ENCODE data around the gene PARP6. TPM values are rescaled to one million over a fixed set of nuclear protein-coding genes. Genes with fewer than 3 reads are reported as not detected.

Gene PARP6
- total and polyA plus RNA-seq, 9 of the 15 experiments (the other 6 are each of a cell fraction or from before 2014, with no cell fraction given), result 14.8 to 83.2 (median 28.3) TPM

DNA sequence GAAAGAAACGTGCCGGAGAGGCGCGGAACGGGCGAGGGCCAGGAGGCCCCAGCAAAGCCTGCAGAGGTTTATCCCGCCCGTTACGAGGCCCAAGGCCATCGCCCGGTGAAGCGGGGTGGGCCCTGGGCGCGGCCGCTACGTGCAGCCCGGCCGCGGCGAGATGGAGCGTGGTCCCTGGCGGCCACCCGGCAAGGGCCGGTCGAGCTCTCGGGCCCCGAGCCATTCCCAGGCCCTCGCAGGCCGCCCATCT lies 42.5 kb downstream of the PARP6 start (continued):
- TF ChIP-seq, protein P1, sequence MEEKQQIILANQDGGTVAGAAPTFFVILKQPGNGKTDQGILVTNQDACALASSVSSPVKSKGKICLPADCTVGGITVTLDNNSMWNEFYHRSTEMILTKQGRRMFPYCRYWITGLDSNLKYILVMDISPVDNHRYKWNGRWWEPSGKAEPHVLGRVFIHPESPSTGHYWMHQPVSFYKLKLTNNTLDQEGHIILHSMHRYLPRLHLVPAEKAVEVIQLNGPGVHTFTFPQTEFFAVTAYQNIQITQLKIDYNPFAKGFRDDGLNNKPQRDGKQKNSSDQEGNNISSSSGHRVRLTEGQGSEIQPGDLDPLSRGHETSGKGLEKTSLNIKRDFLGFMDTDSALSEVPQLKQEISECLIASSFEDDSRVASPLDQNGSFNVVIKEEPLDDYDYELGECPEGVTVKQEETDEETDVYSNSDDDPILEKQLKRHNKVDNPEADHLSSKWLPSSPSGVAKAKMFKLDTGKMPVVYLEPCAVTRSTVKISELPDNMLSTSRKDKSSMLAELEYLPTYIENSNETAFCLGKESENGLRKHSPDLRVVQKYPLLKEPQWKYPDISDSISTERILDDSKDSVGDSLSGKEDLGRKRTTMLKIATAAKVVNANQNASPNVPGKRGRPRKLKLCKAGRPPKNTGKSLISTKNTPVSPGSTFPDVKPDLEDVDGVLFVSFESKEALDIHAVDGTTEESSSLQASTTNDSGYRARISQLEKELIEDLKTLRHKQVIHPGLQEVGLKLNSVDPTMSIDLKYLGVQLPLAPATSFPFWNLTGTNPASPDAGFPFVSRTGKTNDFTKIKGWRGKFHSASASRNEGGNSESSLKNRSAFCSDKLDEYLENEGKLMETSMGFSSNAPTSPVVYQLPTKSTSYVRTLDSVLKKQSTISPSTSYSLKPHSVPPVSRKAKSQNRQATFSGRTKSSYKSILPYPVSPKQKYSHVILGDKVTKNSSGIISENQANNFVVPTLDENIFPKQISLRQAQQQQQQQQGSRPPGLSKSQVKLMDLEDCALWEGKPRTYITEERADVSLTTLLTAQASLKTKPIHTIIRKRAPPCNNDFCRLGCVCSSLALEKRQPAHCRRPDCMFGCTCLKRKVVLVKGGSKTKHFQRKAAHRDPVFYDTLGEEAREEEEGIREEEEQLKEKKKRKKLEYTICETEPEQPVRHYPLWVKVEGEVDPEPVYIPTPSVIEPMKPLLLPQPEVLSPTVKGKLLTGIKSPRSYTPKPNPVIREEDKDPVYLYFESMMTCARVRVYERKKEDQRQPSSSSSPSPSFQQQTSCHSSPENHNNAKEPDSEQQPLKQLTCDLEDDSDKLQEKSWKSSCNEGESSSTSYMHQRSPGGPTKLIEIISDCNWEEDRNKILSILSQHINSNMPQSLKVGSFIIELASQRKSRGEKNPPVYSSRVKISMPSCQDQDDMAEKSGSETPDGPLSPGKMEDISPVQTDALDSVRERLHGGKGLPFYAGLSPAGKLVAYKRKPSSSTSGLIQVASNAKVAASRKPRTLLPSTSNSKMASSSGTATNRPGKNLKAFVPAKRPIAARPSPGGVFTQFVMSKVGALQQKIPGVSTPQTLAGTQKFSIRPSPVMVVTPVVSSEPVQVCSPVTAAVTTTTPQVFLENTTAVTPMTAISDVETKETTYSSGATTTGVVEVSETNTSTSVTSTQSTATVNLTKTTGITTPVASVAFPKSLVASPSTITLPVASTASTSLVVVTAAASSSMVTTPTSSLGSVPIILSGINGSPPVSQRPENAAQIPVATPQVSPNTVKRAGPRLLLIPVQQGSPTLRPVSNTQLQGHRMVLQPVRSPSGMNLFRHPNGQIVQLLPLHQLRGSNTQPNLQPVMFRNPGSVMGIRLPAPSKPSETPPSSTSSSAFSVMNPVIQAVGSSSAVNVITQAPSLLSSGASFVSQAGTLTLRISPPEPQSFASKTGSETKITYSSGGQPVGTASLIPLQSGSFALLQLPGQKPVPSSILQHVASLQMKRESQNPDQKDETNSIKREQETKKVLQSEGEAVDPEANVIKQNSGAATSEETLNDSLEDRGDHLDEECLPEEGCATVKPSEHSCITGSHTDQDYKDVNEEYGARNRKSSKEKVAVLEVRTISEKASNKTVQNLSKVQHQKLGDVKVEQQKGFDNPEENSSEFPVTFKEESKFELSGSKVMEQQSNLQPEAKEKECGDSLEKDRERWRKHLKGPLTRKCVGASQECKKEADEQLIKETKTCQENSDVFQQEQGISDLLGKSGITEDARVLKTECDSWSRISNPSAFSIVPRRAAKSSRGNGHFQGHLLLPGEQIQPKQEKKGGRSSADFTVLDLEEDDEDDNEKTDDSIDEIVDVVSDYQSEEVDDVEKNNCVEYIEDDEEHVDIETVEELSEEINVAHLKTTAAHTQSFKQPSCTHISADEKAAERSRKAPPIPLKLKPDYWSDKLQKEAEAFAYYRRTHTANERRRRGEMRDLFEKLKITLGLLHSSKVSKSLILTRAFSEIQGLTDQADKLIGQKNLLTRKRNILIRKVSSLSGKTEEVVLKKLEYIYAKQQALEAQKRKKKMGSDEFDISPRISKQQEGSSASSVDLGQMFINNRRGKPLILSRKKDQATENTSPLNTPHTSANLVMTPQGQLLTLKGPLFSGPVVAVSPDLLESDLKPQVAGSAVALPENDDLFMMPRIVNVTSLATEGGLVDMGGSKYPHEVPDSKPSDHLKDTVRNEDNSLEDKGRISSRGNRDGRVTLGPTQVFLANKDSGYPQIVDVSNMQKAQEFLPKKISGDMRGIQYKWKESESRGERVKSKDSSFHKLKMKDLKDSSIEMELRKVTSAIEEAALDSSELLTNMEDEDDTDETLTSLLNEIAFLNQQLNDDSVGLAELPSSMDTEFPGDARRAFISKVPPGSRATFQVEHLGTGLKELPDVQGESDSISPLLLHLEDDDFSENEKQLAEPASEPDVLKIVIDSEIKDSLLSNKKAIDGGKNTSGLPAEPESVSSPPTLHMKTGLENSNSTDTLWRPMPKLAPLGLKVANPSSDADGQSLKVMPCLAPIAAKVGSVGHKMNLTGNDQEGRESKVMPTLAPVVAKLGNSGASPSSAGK (IDR thresholded peaks at IDR 0.05), result no peak
- TF ChIP-seq NR2C1 (IDR thresholded peaks at IDR 0.05), result no peak
- TF ChIP-seq NR2C1 (tag; IDR thresholded peaks at IDR 0.05), result no peak
- TF ChIP-seq ZFX (CRISPR knock-in tag; IDR thresholded peaks at IDR 0.05), result peak; percentile 64
- TF ChIP-seq NFE2L1 (tag; IDR thresholded peaks at IDR 0.05; ENCODE audit: borderline replicate concordance, low read depth), result no peak
- TF ChIP-seq MED1 (CRISPR knock-in tag; IDR thresholded peaks at IDR 0.05; ENCODE audit: borderline replicate concordance), result 0 out of 2 replicates have a peak, but pooled peaks have one; percentile 47
- no peak for TF ChIP-seq PHB (CRISPR knock-in tag; IDR thresholded peaks at IDR 0.05)
- peak; percentile 64 for TF ChIP-seq RBBP5 (IDR thresholded peaks at IDR 0.05; ENCODE audit: borderline replicate concordance, insufficient read depth, low read length, poor library complexity, severe bottlenecking)
- TF ChIP-seq HDAC8 (tag; IDR thresholded peaks at IDR 0.05), result no peak
